RWPE2 (cell line): ENCODE data around the gene ZSCAN5A.

Experiments
- ATAC-seq: fragments of 200-7000 bp; cut with Tn5 transposase; 3 replicates; pipeline ENCODE4 v1.9.1; 2021; ENCODE audit warnings: low read depth
- DNase-seq: peaks from one replicate; pipeline ENCODE4 v3.0.0-alpha.2; 2020; ENCODE audit warnings: low spot score
- H3K27ac ChIP-seq: fragments of 450-650 bp; 2 replicates; pipeline ENCODE4 v1.5.1; 2017; ENCODE audit warnings: mild to moderate bottlenecking; ENCODE audit not compliant: poor library complexity, severe bottlenecking
- H3K27me3 ChIP-seq: fragments of 250-450 bp; sonication (Bioruptor Pico); 2 replicates; pipeline ENCODE4 v1.5.1; 2021; ENCODE audit warnings: mild to moderate bottlenecking, moderate library complexity; ENCODE audit not compliant: insufficient read depth, poor library complexity, severe bottlenecking
- H3K36me3 ChIP-seq: fragments of 250-450 bp; sonication (Bioruptor Pico); 2 replicates; pipeline ENCODE4 v1.5.1; 2020; ENCODE audit warnings: low read depth, mild to moderate bottlenecking, moderate library complexity
- H3K4me1 ChIP-seq: fragments of 250-450 bp; sonication (Bioruptor Pico); 2 replicates; pipeline ENCODE4 v1.5.1; 2021; ENCODE audit warnings: mild to moderate bottlenecking, moderate library complexity; ENCODE audit not compliant: insufficient read depth, poor library complexity, severe bottlenecking
- H3K4me3 ChIP-seq: fragments of 250-450 bp; sonication (Bioruptor Pico); 2 replicates; pipeline ENCODE4 v1.5.1; 2021; ENCODE audit warnings: mild to moderate bottlenecking, moderate library complexity; ENCODE audit not compliant: severe bottlenecking
- H3K9me3 ChIP-seq: fragments of 250-450 bp; sonication (Bioruptor Pico); 2 replicates; pipeline ENCODE4 v1.5.1; 2021; ENCODE audit warnings: mild to moderate bottlenecking, moderate library complexity; ENCODE audit not compliant: severe bottlenecking
- CTCF ChIP-seq: fragments of 450-650 bp; IDR thresholded peaks from one replicate; pipeline ENCODE4 v1.5.1; 2017; ENCODE audit warnings: mild to moderate bottlenecking, moderate library complexity; ENCODE audit not compliant: poor library complexity, severe bottlenecking

Gene ZSCAN5A

GRCh38 chr19:56297010-56297409, 17.6 kb downstream of the ZSCAN5A start:
- H3K27ac ChIP-seq = no peak overlapping the region
- no peak overlapping the region for H3K4me3 ChIP-seq
- H3K36me3 ChIP-seq = no peaks in the 10 kb centered on the region
- H3K4me1 ChIP-seq = peaks cover 21% of the 10 kb centered on the region
- no peaks in the 10 kb centered on the region for H3K9me3 ChIP-seq
- ATAC-seq = no peak
- no peak for DNase-seq
- no peak for TF ChIP-seq CTCF
- H3K27me3 ChIP-seq = no peaks in the 10 kb centered on the region

DNA sequence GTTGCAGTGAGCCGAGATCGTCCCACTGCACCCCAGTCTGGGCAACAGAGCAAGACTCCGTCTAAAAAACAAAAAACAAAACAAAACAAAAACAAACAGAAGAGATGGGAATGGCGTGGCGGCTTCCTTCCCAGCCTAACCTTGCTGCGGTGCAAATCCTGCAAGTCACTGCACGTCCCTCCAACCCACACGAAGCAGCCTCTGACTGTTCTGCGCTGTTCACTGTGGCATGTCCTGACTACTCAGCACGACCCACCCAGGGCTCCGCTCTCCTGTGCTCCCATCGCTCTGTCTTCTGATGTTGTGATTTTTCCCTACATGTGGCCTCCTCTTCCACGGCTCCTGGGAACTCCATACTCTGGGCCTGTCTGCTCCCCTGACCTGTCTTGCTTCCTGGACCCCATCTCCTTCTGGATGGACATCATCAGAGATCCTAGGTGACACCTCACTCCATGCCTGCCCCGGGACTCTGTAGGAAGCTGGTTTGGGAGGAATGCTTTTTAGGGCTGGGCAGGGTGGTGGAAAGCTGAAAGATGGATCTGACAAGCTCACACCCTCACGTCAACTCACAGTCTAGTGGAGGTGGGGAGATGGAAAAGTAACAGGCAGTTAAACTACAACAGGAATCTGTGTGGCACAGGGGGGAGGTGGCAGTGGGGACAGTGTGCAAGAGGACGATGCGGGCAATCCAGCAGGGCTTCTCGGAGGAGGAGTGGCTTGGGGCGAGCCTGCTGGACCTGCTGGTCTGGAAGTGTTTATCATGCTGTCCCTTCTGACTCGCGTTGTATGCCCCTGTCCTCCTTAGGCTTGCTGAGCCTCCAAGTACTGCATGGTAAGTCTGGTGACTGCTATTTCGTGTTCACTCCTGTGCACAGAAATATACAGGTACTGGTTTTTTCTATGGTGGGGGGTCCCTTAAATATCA, 18.8 kb downstream of the ZSCAN5A start:
- no peak for TF ChIP-seq CTCF
- Histone ChIP-seq H3K27me3 (no peaks in the 10 kb centered on the region), H3K4me3 (no peak overlapping the region), H3K27ac (peak overlapping the region; percentile 76), H3K9me3 (no peaks in the 10 kb centered on the region), H3K4me1 (peaks cover 21% of the 10 kb centered on the region), H3K36me3 (no peaks in the 10 kb centered on the region)
- DNase-seq (peak; percentile 75), ATAC-seq (peak; percentile 93)

GRCh38 chr19:56294549-56294948, 20.1 kb downstream of the ZSCAN5A start:
- Histone ChIP-seq H3K4me1 (peaks cover 21% of the 10 kb centered on the region), H3K27me3 (no peaks in the 10 kb centered on the region), H3K4me3 (no peak overlapping the region), H3K9me3 (no peaks in the 10 kb centered on the region), H3K36me3 (no peaks in the 10 kb centered on the region), H3K27ac (peak overlapping the region; percentile 76)
- DNase-seq = no peak
- peak; percentile 75 for ATAC-seq
- no peak for TF ChIP-seq CTCF

DNA sequence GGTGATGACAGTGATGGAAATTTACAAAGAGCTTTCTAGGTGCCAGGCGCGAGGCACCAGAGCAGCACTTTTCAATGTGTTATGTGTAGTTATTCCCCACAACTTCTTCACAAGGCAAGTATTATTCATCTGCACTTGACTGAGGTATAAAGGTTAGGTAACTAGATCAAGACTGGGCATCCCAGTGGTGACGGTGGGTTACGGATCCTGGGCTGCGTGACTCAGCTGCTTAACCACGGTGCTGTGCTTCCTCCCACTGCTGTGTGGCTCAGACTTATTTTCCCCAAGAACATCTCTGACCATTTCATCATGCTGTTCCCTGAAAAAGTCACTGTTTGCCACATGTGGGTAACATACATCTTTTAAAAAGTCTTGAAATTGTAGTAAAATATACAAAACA, 22.8 kb downstream of the ZSCAN5A start:
- ATAC-seq = no peak
- Histone ChIP-seq H3K9me3 (no peaks in the 10 kb centered on the region), H3K27me3 (no peaks in the 10 kb centered on the region), H3K27ac (no peak overlapping the region), H3K36me3 (no peaks in the 10 kb centered on the region), H3K4me3 (no peak overlapping the region), H3K4me1 (peaks cover 21% of the 10 kb centered on the region)
- no peak for TF ChIP-seq CTCF
- DNase-seq = no peak

DNA sequence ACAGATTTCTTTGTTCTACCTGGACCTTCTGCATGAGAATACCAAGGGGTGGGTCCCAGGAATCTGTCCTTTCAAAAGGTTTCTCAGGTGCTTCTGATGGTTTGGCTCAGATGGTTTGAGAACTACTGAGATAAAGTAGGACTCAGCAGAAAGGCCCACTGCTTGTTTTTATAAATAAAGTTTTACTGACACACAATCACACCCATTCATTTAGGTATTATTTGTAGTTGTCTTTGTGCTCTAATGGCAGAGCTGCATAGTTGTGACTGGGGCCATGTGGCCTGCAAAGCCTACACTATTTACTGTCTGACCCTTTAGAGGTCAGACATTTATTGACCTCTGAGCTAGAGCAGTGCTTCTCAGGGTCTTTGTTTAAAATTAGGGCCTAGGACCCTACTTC, 24.5 kb downstream of the ZSCAN5A start:
- Histone ChIP-seq H3K27me3 (no peaks in the 10 kb centered on the region), H3K27ac (no peak overlapping the region), H3K9me3 (no peaks in the 10 kb centered on the region), H3K36me3 (no peaks in the 10 kb centered on the region), H3K4me1 (peaks cover 9% of the 10 kb centered on the region), H3K4me3 (no peak overlapping the region)
- ATAC-seq (no peak), DNase-seq (no peak)
- no peak for TF ChIP-seq CTCF
